GM21576 (cell line): Measurements from ENCODE around the gene AKAIN1.

Experiments used
- ATAC-seq: cut with Tn5 transposase; IDR thresholded peaks from one replicate; pipeline ENCODE4 v1.9.1; 2021; ENCODE audit warnings: mild to moderate bottlenecking, moderate library complexity; ENCODE audit not compliant: unreplicated experiment

Gene AKAIN1

GRCh38 chr18:5162111-5162510 is 34.9 kb downstream of the AKAIN1 start:
- ATAC-seq = no peak

- ATAC-seq = no peak
Measured at GRCh38 chr18:5159080-5159479, 38.0 kb downstream of the AKAIN1 start.

GRCh38 chr18:5158587-5158986 is 38.5 kb downstream of the AKAIN1 start:
- ATAC-seq = no peak

- no peak for ATAC-seq
Measured at GRCh38 chr18:5158172-5158571, 38.9 kb downstream of the AKAIN1 start.

- ATAC-seq = no peak
Measured at GRCh38 chr18:5155907-5156287, 41.2 kb downstream of the AKAIN1 start.

- ATAC-seq = no peak
Measured at GRCh38 chr18:5155218-5155906, 41.7 kb downstream of the AKAIN1 start.

- ATAC-seq = no peak
Measured at GRCh38 chr18:5152343-5153020, 44.6 kb downstream of the AKAIN1 start.

GRCh38 chr18:5150894-5151293 is 46.2 kb downstream of the AKAIN1 start:
- no peak for ATAC-seq

- ATAC-seq = no peak
Measured at GRCh38 chr18:5146093-5146492, 51.0 kb downstream of the AKAIN1 start.

- no peak for ATAC-seq
Measured at GRCh38 chr18:5145168-5145825, 51.8 kb downstream of the AKAIN1 start.

- ATAC-seq = no peak
Measured at GRCh38 chr18:5144629-5145028, 52.4 kb downstream of the AKAIN1 start.

GRCh38 chr18:5142859-5143258 is 54.2 kb downstream of the AKAIN1 start:
- ATAC-seq = no peak

- no peak for ATAC-seq
Measured at GRCh38 chr18:5142131-5142530, 54.9 kb downstream of the AKAIN1 start.

- no peak for ATAC-seq
Measured at GRCh38 chr18:5137261-5137660, 59.8 kb downstream of the AKAIN1 start.

GRCh38 chr18:5132987-5133386 is 64.1 kb downstream of the AKAIN1 start:
- ATAC-seq = no peak

- no peak for ATAC-seq
Measured at GRCh38 chr18:5122272-5122671, 74.8 kb downstream of the AKAIN1 start.

GRCh38 chr18:5110266-5110665 is 86.8 kb downstream of the AKAIN1 start:
- no peak for ATAC-seq

GRCh38 chr18:5107988-5108387 is 89.1 kb downstream of the AKAIN1 start:
- no peak for ATAC-seq

- ATAC-seq = no peak
Measured at GRCh38 chr18:5106730-5107129, 90.3 kb downstream of the AKAIN1 start.

GRCh38 chr18:5104246-5104645 is 92.8 kb downstream of the AKAIN1 start:
- no peak for ATAC-seq

GRCh38 chr18:5103693-5104092 is 93.4 kb downstream of the AKAIN1 start:
- no peak for ATAC-seq

- ATAC-seq = no peak
Measured at GRCh38 chr18:5103286-5103685, 93.8 kb downstream of the AKAIN1 start.
